ENCODE measurements around the gene CADPS2.
"Not testable (repeated sequence)": the region's sequence is repeated elsewhere in the genome, so short reads cannot be mapped to it uniquely, and the experiment has no call there.

The CADPS2 gene

GRCh38 chr7:122304996-122305421, 581.3 kb downstream of the CADPS2 start:
- no peak for DNase-seq

GRCh38 chr7:122304319-122304975, 581.8 kb downstream of the CADPS2 start, which contains the start of gene FEZF1:
Gene FEZF1, minus strand, starts transcription at chr7:122304750. Its CDS starts 313 bp downstream, at chr7:122304437.
- no peak for DNase-seq

GRCh38 chr7:122303531-122304318, 582.5 kb downstream of the CADPS2 start:
- DNase-seq: no peak

GRCh38 chr7:122302761-122303530, 583.3 kb downstream of the CADPS2 start:
- DNase-seq: no peak

- DNase-seq: no peak
Observed at GRCh38 chr7:122301858-122302760, 584.2 kb downstream of the CADPS2 start.

GRCh38 chr7:122300956-122301833, 585.1 kb downstream of the CADPS2 start:
- no peak for DNase-seq

- DNase-seq: no peak
Observed at GRCh38 chr7:122300211-122300932, 585.9 kb downstream of the CADPS2 start.

- no peak for DNase-seq
Observed at GRCh38 chr7:122299624-122300210, 586.5 kb downstream of the CADPS2 start.

GRCh38 chr7:122298618-122299017, 587.6 kb downstream of the CADPS2 start:
- DNase-seq: no peak

- no peak for DNase-seq
Observed at GRCh38 chr7:122298131-122298530, 588.1 kb downstream of the CADPS2 start.

- no peak for DNase-seq
Observed at GRCh38 chr7:122291189-122291588, 595.1 kb downstream of the CADPS2 start.

GRCh38 chr7:122290476-122290875, 595.8 kb downstream of the CADPS2 start:
- no peak for DNase-seq

- no peak for DNase-seq
Observed at GRCh38 chr7:122289426-122289825, 596.8 kb downstream of the CADPS2 start.

- DNase-seq: not testable (repeated sequence)
Observed at GRCh38 chr7:122284608-122285007, 601.7 kb downstream of the CADPS2 start.

- no peak for DNase-seq
Observed at GRCh38 chr7:122273117-122273516, 613.1 kb downstream of the CADPS2 start.

- DNase-seq: no peak
Observed at GRCh38 chr7:122269241-122269640, 617.0 kb downstream of the CADPS2 start.

Data from kidney glomerular epithelial cell (primary cell).